ENCODE results near the gene ACBD6.

GRCh38 chr1:180243517-180244221, 258.7 kb downstream of the ACBD6 start:
- TF ChIP-seq CTCF (IDR thresholded peaks at IDR 0.05), result no peak
- TF ChIP-seq POLR2A (IDR thresholded peaks at IDR 0.05), result no peak

All from lower leg skin (tissue), 3 donors.